ENCODE results near the gene CFD. TPM values are rescaled to one million over a fixed set of nuclear protein-coding genes. Genes with fewer than 3 reads are reported as not detected.

CFD gene
- polyA plus RNA-seq, 1 donor (not counting 4 experiments of a cell fraction or from before 2014, with no cell fraction given), result 0.47 TPM

- H3K4me2 ChIP-seq (ENCODE audit: control insufficient read depth, extremely low read depth, insufficient read depth, low read depth, low read length), result peak overlapping the region; percentile 37
- peaks cover 45% of the 10 kb centered on the region for H3K27me3 ChIP-seq (ENCODE audit: control insufficient read depth, extremely low read depth, insufficient read depth, low read length)
- no peak overlapping the region for H2AFZ ChIP-seq (ENCODE audit: control insufficient read depth, low read length)
- no peaks in the 10 kb centered on the region for H4K20me1 ChIP-seq (ENCODE audit: control insufficient read depth, extremely low read depth, insufficient read depth, low read length)
- DNase-seq (ENCODE audit: low read depth, low spot score), result no peak
- no peak overlapping the region for H3K27ac ChIP-seq (ENCODE audit: control insufficient read depth, insufficient read depth, low read length)
- no peaks in the 10 kb centered on the region for H3K79me2 ChIP-seq (ENCODE audit: control insufficient read depth, insufficient read depth, low read length)
- H3K9me1 ChIP-seq (ENCODE audit: control insufficient read depth, extremely low read depth, insufficient read depth, low read length), result no peaks in the 10 kb centered on the region
- no peak for TF ChIP-seq EZH2 (IDR thresholded peaks at IDR 0.05; ENCODE audit: low read length)
- TF ChIP-seq, protein P1, sequence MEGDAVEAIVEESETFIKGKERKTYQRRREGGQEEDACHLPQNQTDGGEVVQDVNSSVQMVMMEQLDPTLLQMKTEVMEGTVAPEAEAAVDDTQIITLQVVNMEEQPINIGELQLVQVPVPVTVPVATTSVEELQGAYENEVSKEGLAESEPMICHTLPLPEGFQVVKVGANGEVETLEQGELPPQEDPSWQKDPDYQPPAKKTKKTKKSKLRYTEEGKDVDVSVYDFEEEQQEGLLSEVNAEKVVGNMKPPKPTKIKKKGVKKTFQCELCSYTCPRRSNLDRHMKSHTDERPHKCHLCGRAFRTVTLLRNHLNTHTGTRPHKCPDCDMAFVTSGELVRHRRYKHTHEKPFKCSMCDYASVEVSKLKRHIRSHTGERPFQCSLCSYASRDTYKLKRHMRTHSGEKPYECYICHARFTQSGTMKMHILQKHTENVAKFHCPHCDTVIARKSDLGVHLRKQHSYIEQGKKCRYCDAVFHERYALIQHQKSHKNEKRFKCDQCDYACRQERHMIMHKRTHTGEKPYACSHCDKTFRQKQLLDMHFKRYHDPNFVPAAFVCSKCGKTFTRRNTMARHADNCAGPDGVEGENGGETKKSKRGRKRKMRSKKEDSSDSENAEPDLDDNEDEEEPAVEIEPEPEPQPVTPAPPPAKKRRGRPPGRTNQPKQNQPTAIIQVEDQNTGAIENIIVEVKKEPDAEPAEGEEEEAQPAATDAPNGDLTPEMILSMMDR (optimal IDR thresholded peaks at IDR 0.05 in 1 of 3, IDR thresholded peaks at IDR 0.05 in 1 of 3, conservative IDR thresholded peaks at IDR 0.05 in 1 of 3; ENCODE audit: extremely low read depth in 1 of 3, insufficient read depth in 2 of 3, low read length in 3 of 3), result no peak
- no peak for FAIRE-seq
- no peaks in the 10 kb centered on the region for H3K4me1 ChIP-seq (ENCODE audit: control insufficient read depth, extremely low read depth, insufficient read depth, low read length)
- H3K4me3 ChIP-seq (ENCODE audit: control insufficient read depth in 2 of 3, extremely low read depth in 1 of 3, insufficient read depth in 2 of 3, low read depth in 1 of 3, low read length in 3 of 3), result no peak overlapping the region
- H3K9ac ChIP-seq (ENCODE audit: control insufficient read depth, extremely low read depth, insufficient read depth, low read length), result no peak overlapping the region
- dilution Hi-C loops (cut with MboI; ENCODE audit: extremely low pct_ligation_motif_present, low sequenced_read_pairs), result no loop called here
- H3K36me3 ChIP-seq (ENCODE audit: control insufficient read depth in 2 of 2, extremely low read depth in 1 of 2, insufficient read depth in 2 of 2, low read length in 2 of 2), result no peaks in the 10 kb centered on the region
- H3K9me3 ChIP-seq (ENCODE audit: control insufficient read depth, low read depth, low read length), result no peaks in the 10 kb centered on the region
Observed at GRCh38 chr19:843180-843835, 16.2 kb upstream of the CFD start.

DNA sequence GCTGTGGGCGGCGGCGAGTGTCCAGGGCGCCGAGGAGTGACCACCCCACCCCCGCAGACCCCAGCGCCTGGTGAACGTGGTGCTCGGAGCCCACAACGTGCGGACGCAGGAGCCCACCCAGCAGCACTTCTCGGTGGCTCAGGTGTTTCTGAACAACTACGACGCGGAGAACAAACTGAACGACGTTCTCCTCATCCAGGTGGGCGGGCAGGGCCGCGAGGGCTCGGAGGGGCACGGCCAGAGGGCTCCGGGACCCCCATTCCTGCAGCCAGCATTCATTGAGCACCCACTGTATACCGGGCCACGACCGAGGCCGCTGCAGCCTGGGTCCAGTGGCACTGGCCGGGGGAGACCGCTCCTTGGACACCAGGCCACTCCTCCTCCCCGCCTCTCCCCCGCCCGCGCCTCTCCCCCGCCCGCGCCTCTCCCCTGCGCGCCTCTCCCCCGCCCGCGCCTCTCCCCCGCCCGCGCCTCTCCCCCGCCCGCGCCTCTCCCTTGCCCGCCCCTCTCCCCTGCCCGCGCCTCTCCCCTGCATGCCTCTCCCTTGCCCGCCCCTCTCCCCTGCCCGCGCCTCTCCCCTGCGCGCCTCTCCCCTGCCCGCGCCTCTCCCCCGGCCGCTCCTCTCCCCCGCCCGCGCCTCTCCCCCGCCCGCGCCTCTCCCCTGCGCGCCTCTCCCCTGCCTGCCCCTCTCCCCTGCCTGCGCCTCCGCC is 15.5 kb upstream of the CFD start:
- Histone ChIP-seq H3K79me2 (ENCODE audit: control insufficient read depth, insufficient read depth, low read length) (no peaks in the 10 kb centered on the region), H3K9me1 (ENCODE audit: control insufficient read depth, extremely low read depth, insufficient read depth, low read length) (no peaks in the 10 kb centered on the region), H3K9ac (ENCODE audit: control insufficient read depth, extremely low read depth, insufficient read depth, low read length) (no peak overlapping the region), H3K9me3 (ENCODE audit: control insufficient read depth, low read depth, low read length) (no peaks in the 10 kb centered on the region), H3K27me3 (ENCODE audit: control insufficient read depth, extremely low read depth, insufficient read depth, low read length) (peaks cover 43% of the 10 kb centered on the region), H3K4me1 (ENCODE audit: control insufficient read depth, extremely low read depth, insufficient read depth, low read length) (no peaks in the 10 kb centered on the region), H3K27ac (ENCODE audit: control insufficient read depth, insufficient read depth, low read length) (no peak overlapping the region), H3K4me2 (ENCODE audit: control insufficient read depth, extremely low read depth, insufficient read depth, low read depth, low read length) (peak overlapping the region; percentile 37), H3K36me3 (ENCODE audit: control insufficient read depth in 2 of 2, extremely low read depth in 1 of 2, insufficient read depth in 2 of 2, low read length in 2 of 2) (no peaks in the 10 kb centered on the region), H3K4me3 (ENCODE audit: control insufficient read depth in 2 of 3, extremely low read depth in 1 of 3, insufficient read depth in 2 of 3, low read depth in 1 of 3, low read length in 3 of 3) (no peak overlapping the region), H2AFZ (ENCODE audit: control insufficient read depth, low read length) (no peak overlapping the region), H4K20me1 (ENCODE audit: control insufficient read depth, extremely low read depth, insufficient read depth, low read length) (no peaks in the 10 kb centered on the region)
- FAIRE-seq (no peak), DNase-seq (ENCODE audit: low read depth, low spot score) (no peak)
- dilution Hi-C loops (cut with MboI; ENCODE audit: extremely low pct_ligation_motif_present, low sequenced_read_pairs), result no loop called here
- TF ChIP-seq, protein P1 (optimal IDR thresholded peaks at IDR 0.05 in 1 of 3, IDR thresholded peaks at IDR 0.05 in 1 of 3, conservative IDR thresholded peaks at IDR 0.05 in 1 of 3; ENCODE audit: extremely low read depth in 1 of 3, insufficient read depth in 2 of 3, low read length in 3 of 3), result no peak
- peak; percentile 41 for TF ChIP-seq EZH2 (IDR thresholded peaks at IDR 0.05; ENCODE audit: low read length)
